HEK293 (cell line): ENCODE measurements around the gene TSC2.

ENCODE experiments used
- CTCF ChIA-PET: fragments of 350-600 bp; formaldehyde crosslinking; extraction: SDS; loops from one replicate; lab custom pipeline; 2021; ENCODE audit warnings: antibody characterized with exemption; lab: Yijun Ruan, JAX
- POLR2A ChIA-PET: fragments of 300-600 bp; formaldehyde crosslinking; extraction: SDS; loops from one replicate; lab custom pipeline; 2020; ENCODE audit warnings: antibody characterized with exemption, inconsistent platforms; lab: Yijun Ruan, JAX
- H3K27ac ChIP-seq: fragments of 200-500 bp; sonication (Bioruptor generic); 2 replicates; pipeline ENCODE4 v1.5.1; 2014; ENCODE audit warnings: low read depth, low read length, control low read depth, inconsistent platforms; ENCODE audit errors: extremely low read depth
- H3K36me3 ChIP-seq, 2 experiments: fragments of 200-500 bp in 1 of 2; sonication (Bioruptor generic) in 1 of 2; 1 replicate in 1 of 2; 2 replicates in 1 of 2; pipeline ENCODE4 v1.5.1; 2014 to 2017; ENCODE audit warnings: inconsistent platforms in 2 of 2, low read length in 2 of 2; ENCODE audit not compliant: control insufficient read depth in 2 of 2, insufficient read depth in 1 of 2
- H3K4me1 ChIP-seq: fragments of 200-500 bp; sonication (Bioruptor generic); 2 replicates; pipeline ENCODE4 v1.5.1; 2014; ENCODE audit warnings: mild to moderate bottlenecking, low read length, inconsistent platforms; ENCODE audit not compliant: control insufficient read depth, insufficient read depth
- H3K4me3 ChIP-seq: 2 replicates; pipeline ENCODE4 v1.5.1; 2011; ENCODE audit warnings: low read depth, mild to moderate bottlenecking, control low read depth, low read length, moderate library complexity
- H3K9me3 ChIP-seq: fragments of 200-500 bp; sonication (Bioruptor generic); 2 replicates; pipeline ENCODE4 v1.5.1; 2014; ENCODE audit warnings: low read depth, low read length, inconsistent platforms; ENCODE audit not compliant: control insufficient read depth, insufficient read depth
- EGR2 ChIP-seq: fragments of 450-650 bp; formaldehyde crosslinking; IDR thresholded peaks from 2 replicates; pipeline ENCODE4 v1.5.1; 2016; ENCODE audit warnings: low read depth, missing biosample characterization, missing genetic modification characterization
- GLIS2 ChIP-seq: fragments of 450-650 bp; formaldehyde crosslinking; IDR thresholded peaks from 2 replicates; pipeline ENCODE4 v1.5.1; 2016; ENCODE audit warnings: missing biosample characterization, missing genetic modification characterization
- IKZF3 ChIP-seq: fragments of 450-650 bp; IDR thresholded peaks from 2 replicates; pipeline ENCODE4 v1.5.0; 2018; ENCODE audit warnings: missing biosample characterization, mild to moderate bottlenecking, missing genetic modification characterization, moderate library complexity
- KLF7 ChIP-seq: fragments of 450-650 bp; formaldehyde crosslinking; IDR thresholded peaks from 2 replicates; pipeline ENCODE4 v1.5.1; 2016; ENCODE audit warnings: missing biosample characterization, missing genetic modification characterization, borderline replicate concordance
- KLF9 ChIP-seq: fragments of 450-650 bp; formaldehyde crosslinking; IDR thresholded peaks from 2 replicates; pipeline ENCODE4 v1.5.1; 2016; ENCODE audit warnings: missing biosample characterization, missing genetic modification characterization, low read depth
- SALL2 ChIP-seq: fragments of 450-650 bp; formaldehyde crosslinking; IDR thresholded peaks from 2 replicates; pipeline ENCODE4 v1.5.0; 2017; ENCODE audit warnings: missing biosample characterization, mild to moderate bottlenecking, missing genetic modification characterization, borderline replicate concordance
- SCRT2 ChIP-seq: fragments of 450-650 bp; formaldehyde crosslinking; IDR thresholded peaks from 2 replicates; pipeline ENCODE4 v1.5.1; 2016; ENCODE audit warnings: missing biosample characterization, missing genetic modification characterization
- SP7 ChIP-seq: fragments of 450-650 bp; formaldehyde crosslinking; IDR thresholded peaks from 2 replicates; pipeline ENCODE4 v1.5.1; 2016; ENCODE audit warnings: missing biosample characterization, missing genetic modification characterization
- ZBTB20 ChIP-seq: fragments of 450-650 bp; formaldehyde crosslinking; IDR thresholded peaks from 2 replicates; pipeline ENCODE4 v1.5.1; 2016; ENCODE audit warnings: missing biosample characterization, missing genetic modification characterization
- ZFHX2 ChIP-seq: fragments of 450-650 bp; formaldehyde crosslinking; conservative IDR thresholded peaks from 2 replicates; pipeline ENCODE4 v1.5.1; 2016; ENCODE audit warnings: missing biosample characterization, missing genetic modification characterization
- ZNF112 ChIP-seq: fragments of 450-650 bp; formaldehyde crosslinking; IDR thresholded peaks from 2 replicates; pipeline ENCODE4 v1.5.0; 2017; ENCODE audit warnings: missing biosample characterization, missing genetic modification characterization
- ZNF114 ChIP-seq: fragments of 450-650 bp; formaldehyde crosslinking; IDR thresholded peaks from 2 replicates; pipeline ENCODE4 v1.5.0; 2017; ENCODE audit warnings: missing biosample characterization, missing genetic modification characterization
- ZNF133 ChIP-seq: fragments of 450-650 bp; formaldehyde crosslinking; IDR thresholded peaks from 2 replicates; pipeline ENCODE4 v1.5.1; 2016; ENCODE audit warnings: missing biosample characterization, missing genetic modification characterization
- ZNF157 ChIP-seq: fragments of 450-650 bp; formaldehyde crosslinking; IDR thresholded peaks from 2 replicates; pipeline ENCODE4 v1.5.1; 2016; ENCODE audit warnings: missing biosample characterization, missing genetic modification characterization
- ZNF280C ChIP-seq: fragments of 450-650 bp; formaldehyde crosslinking; IDR thresholded peaks from 2 replicates; pipeline ENCODE4 v1.5.1; 2016; ENCODE audit warnings: missing biosample characterization, missing genetic modification characterization
- ZNF341 ChIP-seq: fragments of 450-650 bp; formaldehyde crosslinking; IDR thresholded peaks from 2 replicates; pipeline ENCODE4; 2016; ENCODE audit warnings: low read depth, missing biosample characterization, missing genetic modification characterization
- ZNF510 ChIP-seq: fragments of 450-650 bp; formaldehyde crosslinking; IDR thresholded peaks from 2 replicates; pipeline ENCODE4 v1.5.1; 2018; ENCODE audit warnings: mild to moderate bottlenecking, missing genetic modification characterization, missing biosample characterization; ENCODE audit not compliant: insufficient replicate concordance
- ZNF549 ChIP-seq: fragments of 450-650 bp; IDR thresholded peaks from 2 replicates; pipeline ENCODE4 v1.5.1; 2018; ENCODE audit warnings: missing biosample characterization, missing genetic modification characterization, mild to moderate bottlenecking, inconsistent platforms, moderate library complexity
- ZNF555 ChIP-seq: fragments of 450-650 bp; formaldehyde crosslinking; conservative IDR thresholded peaks from 2 replicates; pipeline ENCODE4 v1.5.1; 2017; ENCODE audit warnings: missing biosample characterization, mild to moderate bottlenecking, missing genetic modification characterization, inconsistent platforms
- ZNF596 ChIP-seq: fragments of 450-650 bp; IDR thresholded peaks from 2 replicates; pipeline ENCODE4 v1.5.0; 2018; ENCODE audit warnings: missing biosample characterization, mild to moderate bottlenecking, missing genetic modification characterization, moderate library complexity
- ZNF600 ChIP-seq: fragments of 450-650 bp; formaldehyde crosslinking; IDR thresholded peaks from 2 replicates; pipeline ENCODE4 v1.5.1; 2016; ENCODE audit warnings: missing biosample characterization, missing genetic modification characterization
- ZNF785 ChIP-seq: fragments of 450-650 bp; formaldehyde crosslinking; IDR thresholded peaks from 2 replicates; pipeline ENCODE4 v1.5.1; 2016; ENCODE audit warnings: missing biosample characterization, missing genetic modification characterization
- TF ChIP-seq, protein P1 (sequence below): fragments of 450-650 bp; formaldehyde crosslinking; conservative IDR thresholded peaks from 2 replicates; pipeline ENCODE4 v1.5.1; 2016; ENCODE audit warnings: low read depth, missing biosample characterization, missing genetic modification characterization
- TF ChIP-seq, protein P2 (sequence below): fragments of 450-650 bp; formaldehyde crosslinking; IDR thresholded peaks from 2 replicates; pipeline ENCODE4 v1.5.1; 2017; ENCODE audit warnings: missing biosample characterization, missing genetic modification characterization

TSC2 gene

GRCh38 chr16:2019921-2020831 is 27.6 kb upstream of the TSC2 start (continued):
- TF ChIP-seq, protein P1, sequence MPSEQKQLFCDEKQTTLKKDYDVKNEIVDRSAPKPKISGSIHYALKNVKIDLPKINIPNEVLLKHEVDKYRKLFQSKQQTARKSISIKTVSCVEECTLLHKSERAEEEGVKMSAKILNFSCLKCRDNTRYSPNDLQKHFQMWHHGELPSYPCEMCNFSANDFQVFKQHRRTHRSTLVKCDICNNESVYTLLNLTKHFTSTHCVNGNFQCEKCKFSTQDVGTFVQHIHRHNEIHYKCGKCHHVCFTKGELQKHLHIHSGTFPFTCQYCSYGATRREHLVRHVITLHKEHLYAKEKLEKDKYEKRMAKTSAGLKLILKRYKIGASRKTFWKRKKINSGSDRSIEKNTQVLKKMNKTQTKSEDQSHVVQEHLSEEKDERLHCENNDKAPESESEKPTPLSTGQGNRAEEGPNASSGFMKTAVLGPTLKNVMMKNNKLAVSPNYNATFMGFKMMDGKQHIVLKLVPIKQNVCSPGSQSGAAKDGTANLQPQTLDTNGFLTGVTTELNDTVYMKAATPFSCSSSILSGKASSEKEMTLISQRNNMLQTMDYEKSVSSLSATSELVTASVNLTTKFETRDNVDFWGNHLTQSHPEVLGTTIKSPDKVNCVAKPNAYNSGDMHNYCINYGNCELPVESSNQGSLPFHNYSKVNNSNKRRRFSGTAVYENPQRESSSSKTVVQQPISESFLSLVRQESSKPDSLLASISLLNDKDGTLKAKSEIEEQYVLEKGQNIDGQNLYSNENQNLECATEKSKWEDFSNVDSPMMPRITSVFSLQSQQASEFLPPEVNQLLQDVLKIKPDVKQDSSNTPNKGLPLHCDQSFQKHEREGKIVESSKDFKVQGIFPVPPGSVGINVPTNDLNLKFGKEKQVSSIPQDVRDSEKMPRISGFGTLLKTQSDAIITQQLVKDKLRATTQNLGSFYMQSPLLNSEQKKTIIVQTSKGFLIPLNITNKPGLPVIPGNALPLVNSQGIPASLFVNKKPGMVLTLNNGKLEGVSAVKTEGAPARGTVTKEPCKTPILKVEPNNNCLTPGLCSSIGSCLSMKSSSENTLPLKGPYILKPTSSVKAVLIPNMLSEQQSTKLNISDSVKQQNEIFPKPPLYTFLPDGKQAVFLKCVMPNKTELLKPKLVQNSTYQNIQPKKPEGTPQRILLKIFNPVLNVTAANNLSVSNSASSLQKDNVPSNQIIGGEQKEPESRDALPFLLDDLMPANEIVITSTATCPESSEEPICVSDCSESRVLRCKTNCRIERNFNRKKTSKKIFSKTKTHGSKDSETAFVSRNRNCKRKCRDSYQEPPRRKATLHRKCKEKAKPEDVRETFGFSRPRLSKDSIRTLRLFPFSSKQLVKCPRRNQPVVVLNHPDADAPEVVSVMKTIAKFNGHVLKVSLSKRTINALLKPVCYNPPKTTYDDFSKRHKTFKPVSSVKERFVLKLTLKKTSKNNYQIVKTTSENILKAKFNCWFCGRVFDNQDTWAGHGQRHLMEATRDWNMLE, result no peak
- TF ChIP-seq KLF9 (tag by site-specific recombination), result no peak
- TF ChIP-seq ZNF596 (tag by site-specific recombination), result no peak
- TF ChIP-seq SP7 (tag by site-specific recombination), result no peak
- no peak for TF ChIP-seq ZNF555 (tag by site-specific recombination)
- no peak for TF ChIP-seq SALL2 (tag by site-specific recombination)
- TF ChIP-seq ZNF510 (tag by site-specific recombination), result no peak
- no peak for TF ChIP-seq ZNF114
- TF ChIP-seq SCRT2 (tag by site-specific recombination), result no peak
- TF ChIP-seq KLF7, result no peak
- TF ChIP-seq IKZF3 (tag by site-specific recombination), result no peak
- no peak for TF ChIP-seq ZNF280C (tag by site-specific recombination)
- TF ChIP-seq ZNF157, result no peak
- no peak for TF ChIP-seq ZNF133
- 0 out of 2 replicates have a peak, but pooled peaks have one; percentile 16 for TF ChIP-seq ZNF600 (tag by site-specific recombination)
- TF ChIP-seq ZNF549 (tag by site-specific recombination), result no peak

- no peaks in the 10 kb centered on the region for H3K9me3 ChIP-seq
- no peak overlapping the region for H3K27ac ChIP-seq
- POLR2A ChIA-PET, result interaction anchor here (0.6 to 3.2 kb wide), 8 partner anchors 11 to 246 kb away, joined by 5 to 18 read pairs (median 6); partner anchors contain the start of genes PGP and TRAF7
- TF ChIP-seq ZFHX2 (tag by site-specific recombination), result 0 out of 2 replicates have a peak, but pooled peaks have one; percentile 10
- TF ChIP-seq, protein P2, sequence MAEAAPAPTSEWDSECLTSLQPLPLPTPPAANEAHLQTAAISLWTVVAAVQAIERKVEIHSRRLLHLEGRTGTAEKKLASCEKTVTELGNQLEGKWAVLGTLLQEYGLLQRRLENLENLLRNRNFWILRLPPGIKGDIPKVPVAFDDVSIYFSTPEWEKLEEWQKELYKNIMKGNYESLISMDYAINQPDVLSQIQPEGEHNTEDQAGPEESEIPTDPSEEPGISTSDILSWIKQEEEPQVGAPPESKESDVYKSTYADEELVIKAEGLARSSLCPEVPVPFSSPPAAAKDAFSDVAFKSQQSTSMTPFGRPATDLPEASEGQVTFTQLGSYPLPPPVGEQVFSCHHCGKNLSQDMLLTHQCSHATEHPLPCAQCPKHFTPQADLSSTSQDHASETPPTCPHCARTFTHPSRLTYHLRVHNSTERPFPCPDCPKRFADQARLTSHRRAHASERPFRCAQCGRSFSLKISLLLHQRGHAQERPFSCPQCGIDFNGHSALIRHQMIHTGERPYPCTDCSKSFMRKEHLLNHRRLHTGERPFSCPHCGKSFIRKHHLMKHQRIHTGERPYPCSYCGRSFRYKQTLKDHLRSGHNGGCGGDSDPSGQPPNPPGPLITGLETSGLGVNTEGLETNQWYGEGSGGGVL (tag by site-specific recombination), result peak; percentile 81
- TF ChIP-seq ZNF600 (tag by site-specific recombination), result peak; percentile 76
- no peak for TF ChIP-seq ZNF112 (tag by site-specific recombination)
- TF ChIP-seq ZNF785 (tag by site-specific recombination), result no peak
- 0 out of 2 replicates have a peak, but pooled peaks have one; percentile 44 for TF ChIP-seq ZNF341 (tag by site-specific recombination)
- peak; percentile 96 for TF ChIP-seq ZBTB20
- peak; percentile 56 for TF ChIP-seq EGR2
- TF ChIP-seq GLIS2 (tag by site-specific recombination), result peak; percentile 10; the same call in 1 of the 2 replicates
- H3K36me3 ChIP-seq, result no peaks in the 10 kb centered on the region
- CTCF ChIA-PET, result interaction anchor here (0.6 to 3.9 kb wide), 17 partner anchors 10 to 185 kb away, joined by 3 to 35 read pairs (median 5); partner anchors contain the start of genes NTHL1, TRAF7 and TSC2
- peaks cover 3% of the 10 kb centered on the region; the same call in 1 of the 2 replicates for H3K4me1 ChIP-seq
- H3K4me3 ChIP-seq, result peak overlapping the region; percentile 13; the same call in 1 of the 2 replicates
These were observed 25.1 kb upstream of the TSC2 start for GRCh38 chr16:2022723-2023091.
